Stimulated activated CD4-positive, alpha-beta T cell treated with anti-CD3 and anti-CD28 coated beads, Interleukin-2, amount 100 ng/mL, for 24 hours (primary cell): Measurements from ENCODE around the gene ADK.
"Not testable (repeated sequence)": the region's sequence is repeated elsewhere in the genome, so short reads cannot be mapped to it uniquely, and the experiment has no call there.

Source experiments
- DNase-seq, 2 donors: peaks; one replicate each; pipeline ENCODE4 v3.0.0-alpha.2; 2020

Gene ADK

DNA sequence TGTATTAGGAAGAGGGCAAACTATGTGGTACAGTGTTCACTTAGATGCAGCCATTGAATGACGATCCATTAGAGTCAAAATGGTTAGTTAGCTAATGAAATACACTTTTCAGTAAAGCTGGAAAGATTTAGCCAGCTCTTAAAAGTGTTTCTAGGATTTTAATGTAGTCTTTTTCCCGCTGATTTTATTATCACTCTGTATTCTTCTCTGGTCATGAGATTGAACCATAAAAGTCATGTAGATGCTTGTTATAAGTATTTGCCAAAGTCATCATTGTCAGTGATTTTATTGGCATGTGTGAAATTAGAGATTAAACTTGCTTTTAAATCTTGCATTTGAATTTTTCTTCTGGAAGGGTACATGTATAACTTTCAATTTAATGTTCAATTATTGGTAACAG lies 93.8 kb downstream of the ADK start:
- DNase-seq: no peak

DNA sequence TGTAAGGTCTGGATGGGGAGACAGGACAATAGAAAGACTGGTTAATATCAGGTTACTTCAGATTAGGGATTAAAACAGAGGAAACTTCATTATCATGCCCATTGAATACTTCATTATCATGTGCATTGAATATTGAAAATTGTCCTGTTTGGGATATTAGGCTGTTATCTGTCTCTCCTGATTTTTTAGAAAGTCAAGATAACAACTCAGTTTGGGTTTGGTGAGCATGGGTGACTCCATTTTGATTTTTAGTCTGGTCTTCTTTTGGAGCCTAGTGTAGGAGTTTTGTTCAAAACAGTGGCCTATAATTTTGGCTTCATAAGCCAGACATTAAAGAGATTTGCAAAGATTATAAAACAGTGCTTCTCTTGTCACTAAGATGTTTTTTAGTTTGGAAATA lies 95.5 kb downstream of the ADK start:
- no peak for DNase-seq

DNA sequence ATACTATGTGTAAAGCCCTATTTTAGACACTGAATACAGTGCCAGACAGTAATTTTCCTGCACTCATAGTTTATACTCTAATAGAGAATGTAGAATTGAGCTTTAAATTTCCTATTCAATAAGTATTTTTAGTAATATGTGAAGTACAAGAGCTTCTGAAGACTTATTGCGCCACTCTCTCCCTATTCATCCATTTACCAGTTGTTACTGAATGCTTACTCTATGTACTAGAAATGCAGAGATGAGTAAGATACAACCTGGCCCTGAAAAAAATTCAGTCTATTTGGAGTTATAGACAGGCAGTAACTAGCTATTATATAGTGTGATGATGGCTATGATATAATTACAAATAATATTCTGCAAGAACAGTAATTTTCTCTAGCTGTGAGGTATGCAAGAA lies 98.8 kb downstream of the ADK start:
- DNase-seq: no peak

DNA sequence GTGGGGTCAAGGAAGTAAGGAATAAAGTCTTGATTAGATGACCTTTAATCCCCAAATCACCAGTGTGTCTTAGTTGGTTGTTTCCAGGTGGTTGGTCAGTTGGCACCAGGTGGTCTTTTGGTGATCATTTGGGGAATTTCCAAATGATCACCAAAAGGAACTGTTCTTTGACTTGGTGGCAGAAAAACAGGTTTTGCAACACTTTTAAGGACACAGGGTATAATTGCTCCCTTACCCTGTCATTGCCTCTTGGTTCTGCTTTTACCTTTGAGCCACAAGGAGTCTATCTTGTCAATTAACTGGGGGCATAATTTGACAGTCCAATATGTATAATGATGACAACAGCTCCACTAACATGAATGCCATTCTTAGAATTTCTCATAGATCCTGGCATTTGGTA lies 104.2 kb downstream of the ADK start:
- DNase-seq: no peak

DNA sequence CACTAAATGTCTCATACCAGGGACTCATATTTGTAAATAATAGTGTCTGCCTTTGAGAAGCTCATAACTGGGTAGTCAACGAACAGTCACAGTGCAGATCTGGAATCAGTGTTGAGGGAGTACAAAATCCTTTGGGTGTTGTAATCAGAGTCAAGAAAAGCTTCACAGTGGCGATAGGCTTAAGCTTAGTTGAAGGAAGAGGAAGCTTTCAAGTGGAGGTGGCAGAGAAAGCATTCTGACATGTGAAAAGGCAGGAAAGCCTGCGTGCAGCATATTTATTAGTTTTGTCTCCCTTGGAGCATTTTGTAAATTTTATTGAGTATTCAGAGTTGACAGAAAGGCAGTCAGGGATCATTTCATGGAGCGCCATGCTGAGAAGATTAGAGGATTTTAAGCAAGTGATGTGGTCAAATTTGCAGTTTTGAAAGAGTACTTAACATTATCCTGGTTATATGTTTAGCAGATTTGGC lies 104.9 kb downstream of the ADK start:
- DNase-seq: no peak

DNA sequence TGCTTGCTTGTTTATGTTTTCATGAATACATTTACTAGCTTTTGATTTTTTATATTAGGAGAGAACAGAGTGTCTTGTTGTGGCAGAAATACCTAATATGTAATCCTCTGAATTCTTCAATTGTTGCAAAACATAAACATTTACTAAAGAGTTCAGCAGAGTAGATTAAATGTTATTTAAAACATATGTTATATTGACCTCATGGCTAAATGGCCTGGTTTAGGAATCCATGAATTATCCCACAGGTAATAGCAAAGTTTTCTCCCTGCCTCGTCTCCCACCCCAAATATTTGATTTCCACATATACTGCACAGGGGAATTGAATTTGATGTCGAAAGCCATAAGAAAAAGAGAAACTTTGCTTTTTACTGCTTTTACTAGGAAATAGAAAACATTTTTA lies 111.8 kb downstream of the ADK start:
- DNase-seq: no peak

DNA sequence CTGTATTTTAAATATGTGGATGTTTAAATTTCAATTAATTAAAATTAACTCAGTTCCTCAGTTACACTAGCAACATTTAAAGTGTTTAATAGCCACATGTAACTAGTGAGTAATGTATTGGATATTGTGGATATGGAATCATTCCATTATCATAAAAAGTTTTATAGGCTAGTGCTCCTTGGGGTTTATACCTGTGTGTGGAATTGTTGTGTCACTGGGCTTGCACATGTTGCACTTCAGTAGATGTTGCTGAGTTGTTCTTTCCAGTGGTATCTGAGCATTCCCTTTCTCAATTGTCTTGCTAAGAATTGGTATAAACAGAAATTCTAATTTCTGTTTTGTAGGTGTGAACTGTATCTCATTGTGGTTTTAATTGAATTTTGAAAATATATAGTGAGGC lies 113.0 kb downstream of the ADK start:
- no peak for DNase-seq

DNA sequence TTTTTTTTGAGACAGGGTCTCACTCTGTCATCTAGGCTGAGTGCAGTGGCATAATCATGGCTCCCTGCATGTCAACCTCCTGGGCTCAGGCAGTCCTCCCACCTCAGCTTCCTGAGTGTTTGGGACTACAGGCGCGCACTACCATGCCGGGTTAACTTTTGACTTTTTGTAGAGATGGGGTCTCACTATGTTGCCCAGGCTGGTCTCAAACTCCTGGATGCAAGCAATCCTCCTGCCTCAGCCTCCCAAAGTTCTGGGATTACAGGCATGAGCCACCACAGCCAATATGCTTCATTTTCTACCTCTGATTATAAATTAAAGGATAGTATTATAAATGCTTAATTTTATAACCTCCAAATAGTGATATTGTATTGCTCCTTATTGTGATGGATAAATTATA lies 121.3 kb downstream of the ADK start:
- DNase-seq: no peak

DNA sequence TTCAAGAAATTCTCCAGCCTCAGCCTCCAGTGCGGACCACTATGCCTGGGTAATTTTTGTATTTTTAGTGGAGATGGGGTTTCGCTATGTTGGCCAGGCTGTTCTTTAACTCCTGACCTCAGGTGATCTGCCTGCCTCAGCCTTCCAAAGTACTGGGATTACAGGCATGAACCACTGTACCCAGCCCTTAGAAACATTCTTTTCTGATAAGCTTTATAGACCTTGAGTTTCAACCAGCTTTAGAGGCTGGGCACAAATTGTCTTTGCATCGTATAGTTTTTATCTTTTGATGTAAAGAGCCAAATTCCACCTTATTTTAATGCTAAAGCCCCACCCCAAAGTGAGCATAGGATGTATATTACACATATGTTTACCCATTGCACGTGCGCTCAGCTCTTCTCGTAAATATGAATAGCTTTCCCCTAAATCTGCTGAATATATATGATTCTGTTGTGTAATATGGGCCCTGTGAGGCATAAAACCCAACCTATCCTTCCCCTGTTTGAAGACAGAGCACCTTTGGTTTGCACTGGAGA lies 124.8 kb downstream of the ADK start:
- no peak for DNase-seq

DNA sequence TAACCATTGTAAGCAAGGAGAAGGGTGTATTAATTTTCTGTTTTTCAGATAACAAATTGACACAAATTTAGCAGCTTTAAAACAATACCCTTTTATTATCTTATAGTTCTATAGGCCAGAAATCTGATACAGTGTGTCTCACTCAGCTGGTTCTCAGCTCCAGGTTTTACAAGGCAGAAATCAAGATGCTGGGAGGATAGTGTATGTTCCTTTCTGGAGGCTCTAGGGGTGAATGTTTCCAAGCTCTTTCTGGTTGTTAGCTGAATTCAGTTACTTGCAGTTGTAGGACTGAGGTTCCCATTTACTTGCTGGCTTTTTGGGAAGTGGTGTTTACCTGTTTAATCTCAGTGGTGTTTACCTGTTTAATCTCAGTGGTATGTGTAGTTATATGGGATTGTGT lies 125.4 kb downstream of the ADK start:
- no peak for DNase-seq

DNA sequence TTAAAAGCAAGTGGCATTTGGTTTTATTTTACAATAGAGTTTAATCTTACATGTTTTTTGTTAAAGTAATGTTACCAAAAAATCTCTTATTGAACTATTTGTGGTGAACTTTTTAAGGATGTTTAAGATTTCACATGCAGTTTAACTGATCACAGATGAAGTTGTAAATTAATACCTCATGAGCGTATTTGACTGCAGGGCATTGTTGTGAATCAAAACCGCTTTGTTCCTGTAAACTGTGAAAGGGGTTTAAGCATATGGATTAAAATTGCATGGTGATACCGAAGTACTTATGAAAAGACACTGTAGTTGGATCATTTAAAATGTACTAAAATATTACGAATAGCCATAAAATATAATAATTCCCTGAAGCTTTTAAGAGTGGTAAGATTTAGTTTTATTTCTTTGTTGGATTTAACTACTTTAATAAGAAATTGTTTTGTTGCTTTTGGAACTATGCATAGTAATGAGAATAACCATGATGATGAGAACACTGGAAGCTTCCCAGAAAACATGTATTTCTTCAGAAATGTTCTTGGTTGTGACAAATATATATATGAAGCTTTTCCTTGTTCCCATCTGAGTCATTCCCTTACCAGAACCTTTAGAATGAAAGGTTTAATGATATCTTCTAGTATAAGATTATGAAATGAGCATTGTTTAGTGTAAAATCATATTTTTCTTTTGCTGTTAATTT lies 131.3 kb downstream of the ADK start:
- no peak for DNase-seq

DNA sequence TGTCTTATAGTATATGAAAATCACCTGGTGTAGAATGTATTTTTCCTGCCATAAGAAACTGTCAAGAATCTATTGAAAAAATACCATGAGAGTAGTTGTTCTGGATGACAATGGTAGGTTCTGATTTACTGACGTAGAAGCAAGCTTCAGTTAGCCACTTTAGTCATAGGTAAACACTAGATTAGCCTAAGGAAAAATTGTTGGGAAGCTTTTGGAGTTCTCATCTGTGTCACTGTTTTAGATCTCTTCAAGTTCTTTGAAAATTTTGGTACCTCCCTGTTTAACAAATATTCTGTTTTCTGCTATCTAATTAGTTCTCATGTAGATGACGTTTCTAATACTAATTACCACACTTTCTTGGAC lies 131.8 kb downstream of the ADK start:
- DNase-seq: no peak

DNA sequence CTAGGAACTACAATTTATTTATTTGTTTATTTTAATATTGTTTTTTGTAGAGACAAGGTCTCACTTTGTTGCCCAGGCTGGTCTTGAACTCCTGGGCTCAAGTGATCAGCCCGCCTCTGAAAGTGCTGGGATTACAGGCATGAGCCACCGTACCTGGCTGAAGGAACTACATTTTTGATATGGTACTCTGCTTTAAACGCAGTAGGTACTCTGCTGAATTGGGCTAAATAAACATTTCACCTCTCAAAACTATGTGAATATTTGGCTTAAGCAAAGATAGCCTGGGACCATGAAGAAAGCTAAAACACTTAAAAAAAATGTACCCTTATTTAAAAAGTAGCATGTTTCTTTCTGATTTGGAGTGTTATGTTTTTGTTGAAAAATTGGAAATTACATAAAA lies 138.2 kb downstream of the ADK start:
- no peak for DNase-seq

DNA sequence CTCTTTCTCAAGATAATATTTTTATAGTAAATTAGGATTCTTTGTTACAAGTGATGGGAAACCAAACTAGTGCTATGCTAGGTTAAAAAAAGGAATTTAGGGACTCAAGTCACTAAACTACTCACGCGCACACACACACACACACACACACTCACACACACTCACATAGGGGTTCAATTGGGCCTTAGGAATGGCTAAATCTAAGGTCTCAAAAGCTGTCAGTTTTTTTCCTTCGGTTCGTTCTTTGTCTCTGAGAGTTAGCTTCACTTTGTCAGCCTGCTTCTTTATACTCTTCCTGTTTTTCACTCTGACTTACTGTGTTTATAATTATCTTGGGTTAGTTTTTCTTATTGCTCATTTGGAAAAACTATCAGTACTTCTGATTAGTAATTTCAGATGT lies 138.9 kb downstream of the ADK start:
- no peak for DNase-seq

DNA sequence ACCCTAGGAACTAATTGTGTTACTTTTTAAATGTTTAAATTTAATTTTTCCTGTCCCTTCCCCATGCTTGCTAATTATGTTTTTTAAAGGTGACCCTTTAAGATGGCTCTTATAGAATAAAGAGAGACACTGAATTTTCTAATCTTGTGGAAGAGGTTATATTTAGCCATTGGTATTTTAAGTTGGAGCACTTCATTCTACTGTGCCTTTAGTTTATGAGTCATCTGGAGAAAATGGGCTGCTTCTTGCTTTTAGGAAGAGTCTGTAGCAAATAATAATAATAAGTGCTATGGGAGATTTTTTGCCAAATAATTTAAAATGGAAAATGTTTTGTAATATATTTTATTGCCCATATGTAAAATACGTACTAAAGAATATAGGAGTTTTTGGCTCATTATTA lies 139.7 kb downstream of the ADK start:
- no peak for DNase-seq

DNA sequence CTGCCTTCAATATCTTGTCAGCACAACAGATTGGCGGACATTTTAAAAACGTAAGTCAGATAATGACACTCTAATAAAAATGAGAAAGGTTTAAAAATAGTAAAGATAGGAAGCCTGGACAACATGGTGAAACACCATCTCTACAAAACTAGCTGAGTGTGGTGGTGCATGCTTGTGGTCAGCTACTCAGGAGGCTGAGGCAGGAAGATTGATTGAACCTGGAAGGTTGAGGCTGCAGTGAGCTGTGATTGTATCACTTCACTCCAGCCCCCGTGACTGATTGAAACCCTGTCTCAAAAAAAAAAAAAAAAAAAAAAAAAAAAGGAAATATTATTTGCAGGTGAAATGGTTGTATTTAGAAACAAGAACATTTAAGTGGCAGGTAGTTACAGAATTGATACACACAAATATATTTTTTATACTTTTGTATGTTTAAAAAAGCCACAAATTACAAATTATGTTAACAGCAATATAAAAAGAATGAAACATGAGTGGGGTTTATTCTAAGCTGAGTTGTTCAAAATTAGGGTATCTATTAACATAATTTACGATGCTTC lies 141.9 kb downstream of the ADK start:
- no peak for DNase-seq

DNA sequence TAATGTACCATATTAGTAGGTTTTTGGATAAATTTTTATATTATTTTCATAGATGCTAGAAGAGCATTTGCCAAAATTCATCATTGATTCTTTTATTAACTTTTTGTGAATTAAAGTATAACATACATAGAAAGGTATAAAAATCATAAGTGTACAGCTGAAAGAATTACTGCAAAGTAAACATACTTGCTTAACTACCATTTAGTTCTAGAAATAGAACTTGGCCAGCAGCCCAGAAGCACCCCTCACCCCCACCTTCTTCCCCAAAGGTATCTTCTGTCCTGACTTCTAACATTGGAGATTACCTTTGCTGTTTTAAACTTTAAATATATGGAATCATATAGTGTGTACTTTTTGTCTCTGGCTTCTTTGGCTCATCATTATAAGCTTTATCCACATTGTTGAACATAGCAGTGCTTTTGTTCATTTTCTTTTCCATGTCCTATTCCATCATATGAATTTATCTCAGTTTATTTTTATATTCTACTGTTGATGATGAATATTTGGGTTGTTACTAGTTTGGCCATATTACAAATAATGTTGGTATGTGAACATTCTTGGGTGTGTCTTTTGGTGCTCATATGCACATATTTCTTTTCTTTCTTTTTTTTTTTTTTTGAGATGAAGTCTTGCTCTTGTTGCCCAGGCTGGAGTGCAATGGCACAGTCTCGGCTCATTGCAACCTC lies 142.8 kb downstream of the ADK start:
- DNase-seq: no peak

DNA sequence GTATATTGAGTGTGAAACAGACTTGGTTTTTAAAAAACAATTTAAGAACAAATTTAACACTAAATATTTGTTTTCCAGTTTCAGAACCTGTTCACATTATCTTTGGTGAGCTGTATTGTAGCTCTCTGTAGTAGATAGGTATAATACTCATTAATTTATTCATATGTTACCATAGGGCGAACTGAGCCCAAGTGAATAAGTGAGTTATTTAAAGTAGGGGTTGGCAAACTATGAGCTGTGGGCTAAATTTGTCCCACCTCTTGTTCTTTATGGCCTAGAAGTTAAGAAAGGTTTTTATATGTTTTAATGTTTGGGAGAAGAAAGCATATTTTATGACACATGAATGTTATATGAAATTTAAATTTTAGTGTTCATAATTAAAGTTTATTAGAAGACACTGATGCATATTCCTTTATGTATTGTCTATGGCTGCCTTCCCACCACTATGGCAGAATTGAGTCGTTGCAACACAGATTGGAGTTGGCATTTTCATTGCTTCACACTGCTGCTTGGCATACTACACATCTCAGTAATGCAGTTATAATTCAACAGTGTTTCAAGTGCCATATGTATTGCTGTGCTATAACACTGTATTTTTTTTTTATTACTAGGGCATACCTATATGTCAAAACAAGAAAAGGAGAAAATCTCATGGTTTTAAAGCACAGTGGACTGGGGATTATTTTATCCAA lies 146.5 kb downstream of the ADK start:
- DNase-seq: no peak

DNA sequence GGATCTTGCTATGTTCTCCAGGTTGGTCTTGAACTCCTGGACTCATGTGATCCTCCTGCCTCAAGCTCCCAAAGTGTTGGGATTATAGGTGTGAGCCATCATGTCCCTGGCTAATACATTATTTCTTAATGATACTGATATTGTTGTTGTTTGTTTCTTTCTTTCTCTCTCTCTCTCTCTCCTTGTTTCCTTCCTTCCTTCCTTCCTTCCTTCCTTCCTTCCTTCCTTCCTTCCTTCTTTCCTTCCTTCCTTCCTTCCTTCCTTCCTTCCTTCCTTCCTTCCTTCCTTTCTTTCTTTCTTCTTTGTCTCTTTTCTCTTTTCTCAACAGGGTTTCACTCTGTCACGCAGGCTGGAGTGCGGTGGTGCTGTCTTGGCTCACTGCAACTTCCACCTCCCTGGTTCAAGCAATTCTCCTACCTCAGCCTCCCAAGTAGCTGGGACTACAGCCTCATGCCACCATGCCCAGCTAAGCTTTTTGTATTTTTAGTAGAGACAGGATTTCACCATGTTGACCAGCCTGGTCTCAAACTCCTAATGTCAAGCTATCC lies 149.1 kb downstream of the ADK start:
- DNase-seq: not testable (repeated sequence)

DNA sequence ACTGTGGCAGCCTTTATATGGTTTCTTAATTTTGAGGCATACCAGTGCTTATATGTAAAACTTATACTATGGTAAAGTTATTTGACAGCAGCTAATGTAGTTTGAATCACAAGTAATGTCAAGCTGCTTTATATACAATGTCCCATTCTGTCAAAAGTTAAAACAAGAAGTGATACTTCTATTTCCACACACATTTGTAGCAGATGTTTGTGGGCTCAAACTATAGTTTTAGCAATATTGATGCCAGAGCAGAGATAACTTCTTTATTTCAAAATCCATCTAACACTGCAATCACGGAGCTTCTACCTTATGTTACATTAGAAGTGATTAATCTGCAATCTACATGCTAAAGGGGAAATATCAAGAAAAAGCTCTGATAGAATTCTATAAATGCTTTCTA lies 149.6 kb downstream of the ADK start:
- no peak for DNase-seq

DNA sequence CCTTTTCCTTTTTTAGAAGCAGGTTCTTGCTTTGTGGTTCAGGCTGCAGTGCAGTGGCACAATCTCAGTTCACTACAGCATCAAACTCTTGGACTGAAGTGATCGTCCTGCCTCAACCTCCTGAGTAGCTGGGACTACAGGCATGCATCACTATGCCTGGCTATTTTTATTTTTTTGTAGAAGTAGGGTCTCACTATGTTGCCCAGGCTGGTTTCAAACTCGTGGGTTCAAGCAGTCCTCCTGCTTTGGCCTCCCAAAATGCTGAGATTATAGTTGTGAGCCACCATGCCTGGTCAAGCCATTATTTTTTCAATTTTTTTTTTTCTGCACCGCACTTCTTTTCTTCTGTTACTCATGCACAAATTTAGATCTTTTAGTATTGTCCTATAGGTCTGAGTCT lies 154.7 kb downstream of the ADK start:
- no peak for DNase-seq

DNA sequence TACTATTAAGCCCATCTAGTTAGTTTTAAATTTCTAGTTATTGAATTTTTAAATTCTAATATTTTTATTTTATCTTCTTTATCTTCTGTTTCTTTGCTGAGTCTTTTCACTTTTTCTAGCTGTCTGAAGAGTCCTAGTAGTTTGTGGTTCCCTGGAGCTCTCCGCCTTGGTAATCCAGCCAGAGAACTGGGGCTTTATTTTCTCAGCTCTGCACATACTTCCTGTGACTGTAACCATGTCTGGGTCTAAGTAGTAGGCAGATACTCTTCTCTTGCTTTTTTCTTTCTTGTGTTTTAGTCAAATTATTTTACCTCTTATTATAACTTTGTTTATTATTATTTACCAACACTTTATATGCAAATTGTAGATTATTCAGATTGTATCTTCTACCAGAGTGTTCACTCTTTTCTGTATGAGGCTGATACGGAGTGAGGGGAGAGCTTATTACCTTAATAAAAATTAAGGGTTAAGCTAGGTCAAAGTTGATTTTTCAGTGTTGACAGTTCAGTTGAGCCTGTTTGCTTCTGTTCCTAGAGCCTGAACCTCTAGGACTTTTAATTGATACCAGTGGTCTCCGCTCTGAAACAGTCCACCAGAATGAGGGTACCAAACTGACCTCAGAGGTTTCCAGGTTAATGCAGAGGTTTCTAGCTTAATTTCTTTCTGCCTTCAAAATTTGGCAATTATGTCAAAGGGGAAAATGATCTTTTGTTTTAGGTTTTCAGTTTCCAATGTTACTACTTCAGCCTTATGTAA lies 155.4 kb downstream of the ADK start:
- no peak for DNase-seq
